HG02981 (cell line): ENCODE data around the gene IGLL5.
"Not testable (repeated sequence)": the region's sequence is repeated elsewhere in the genome, so short reads cannot be mapped to it uniquely, and the experiment has no call there.

Experiments used
- ATAC-seq: cut with Tn5 transposase; IDR thresholded peaks from one replicate; pipeline ENCODE4 v1.9.1; 2021; ENCODE audit warnings: mild to moderate bottlenecking, moderate library complexity; ENCODE audit not compliant: unreplicated experiment

The IGLL5 gene

GRCh38 chr22:22899342-22900080, 11.9 kb downstream of the IGLL5 start:
- ATAC-seq, result not testable (repeated sequence)

GRCh38 chr22:22900527-22901205, 13.1 kb downstream of the IGLL5 start:
- ATAC-seq, result not testable (repeated sequence)

- ATAC-seq, result no peak
Measured at GRCh38 chr22:22901578-22902218, 14.1 kb downstream of the IGLL5 start.

GRCh38 chr22:22902247-22903001, 14.8 kb downstream of the IGLL5 start:
- no peak for ATAC-seq

GRCh38 chr22:22903355-22903777, 15.8 kb downstream of the IGLL5 start:
- ATAC-seq, result no peak

GRCh38 chr22:22903781-22904192, 16.2 kb downstream of the IGLL5 start:
- ATAC-seq, result not testable (repeated sequence)

GRCh38 chr22:22904736-22905135, 17.1 kb downstream of the IGLL5 start:
- ATAC-seq, result not testable (repeated sequence)

- not testable (repeated sequence) for ATAC-seq
Measured at GRCh38 chr22:22906391-22906790, 18.8 kb downstream of the IGLL5 start.

GRCh38 chr22:22906907-22907550, 19.4 kb downstream of the IGLL5 start:
- ATAC-seq, result no peak

- ATAC-seq, result no peak
Measured at GRCh38 chr22:22907551-22908494, 20.2 kb downstream of the IGLL5 start.

- ATAC-seq, result no peak
Measured at GRCh38 chr22:22908495-22908861, 20.9 kb downstream of the IGLL5 start.

- ATAC-seq, result no peak
Measured at GRCh38 chr22:22908941-22909604, 21.5 kb downstream of the IGLL5 start.

- no peak for ATAC-seq
Measured at GRCh38 chr22:22909605-22910271, 22.1 kb downstream of the IGLL5 start.

GRCh38 chr22:22910272-22911240, 22.9 kb downstream of the IGLL5 start:
- no peak for ATAC-seq

- no peak for ATAC-seq
Measured at GRCh38 chr22:22911327-22912134, 23.9 kb downstream of the IGLL5 start.
